Measurements from ENCODE around the gene ORM2. TPM values are rescaled to one million over a fixed set of nuclear protein-coding genes. Genes with fewer than 3 reads are reported as not detected.

Gene ORM2
- polyA plus RNA-seq, 3 donors, result 0.30 to 0.33 TPM; not detected in 1

- H3K4me3 Mint-ChIP-seq, result no peak overlapping the region
- Histone ChIP-seq H2AFZ (ENCODE audit: insufficient read depth, low read depth, low read length, poor library complexity, severe bottlenecking) (no peak overlapping the region), H3K36me3 (replicated peaks in 1 of 2; ENCODE audit: control insufficient read depth in 1 of 2, insufficient read depth in 2 of 2, low read length in 2 of 2) (no peaks in the 10 kb centered on the region), H3K9ac (ENCODE audit: insufficient read depth, low read length, poor library complexity, severe bottlenecking) (no peak overlapping the region), H4K20me1 (ENCODE audit: insufficient read depth, low read length) (no peaks in the 10 kb centered on the region), H3K4me2 (replicated peaks; ENCODE audit: extremely low read depth, low read length, poor library complexity, severe bottlenecking) (no peak overlapping the region), H3K9me3 (replicated peaks in 1 of 2; ENCODE audit: control insufficient read depth in 1 of 2, insufficient read depth in 1 of 2, low read length in 2 of 2) (no peaks in the 10 kb centered on the region), H3K27me3 (ENCODE audit: control insufficient read depth in 2 of 2, insufficient read depth in 2 of 2, low read length in 2 of 2) (no peaks in the 10 kb centered on the region), H3K4me3 (replicated peaks in 1 of 3; ENCODE audit: low read depth in 2 of 3, low read length in 3 of 3) (no peak overlapping the region), H3K79me2 (ENCODE audit: insufficient read depth, low read length) (no peaks in the 10 kb centered on the region), H3K27ac (ENCODE audit: low read depth in 1 of 2, low read length in 2 of 2) (no peak overlapping the region), H3K4me1 (ENCODE audit: control insufficient read depth in 1 of 2, insufficient read depth in 2 of 2, low read length in 2 of 2) (peaks cover 23 to 25% of the 10 kb centered on the region in 2 donors)
- DNase-seq, result peak in 1 of 3 donors; percentile 2
- peaks cover 0 to 4% (median 2%) of the 10 kb centered on the region in 3 donors for H3K27me3 Mint-ChIP-seq (ENCODE audit: low read depth in 3 of 3)
- peaks cover 0 to 6% (median 0%) of the 10 kb centered on the region in 7 donors for H3K9me3 Mint-ChIP-seq
- no peak for TF ChIP-seq CTCF (IDR thresholded peaks at IDR 0.05)
- H3K36me3 Mint-ChIP-seq, result no peaks in the 10 kb centered on the region
- H3K27ac Mint-ChIP-seq, result no peak overlapping the region
- 88% methylated on average over 5 of the region's 8 CpGs for WGBS (ENCODE audit: insufficient coverage)
- peaks cover 18% of the 10 kb centered on the region for H3K4me1 Mint-ChIP-seq
- intact Hi-C loops (cut with micrococcal nuclease), result no loop called here
These were observed 17.2 kb upstream of the ORM2 start for GRCh38 chr9:114312513-114312875.

- no peak overlapping the region for H3K4me3 Mint-ChIP-seq
- peaks cover 30 to 32% of the 10 kb centered on the region in 2 donors for H3K4me1 ChIP-seq (ENCODE audit: control insufficient read depth in 1 of 2, insufficient read depth in 2 of 2, low read length in 2 of 2)
- peaks cover 0 to 2% (median 1%) of the 10 kb centered on the region in 3 donors for H3K27me3 Mint-ChIP-seq (ENCODE audit: low read depth in 3 of 3)
- H3K9me3 Mint-ChIP-seq, result peaks cover 0 to 6% (median 0%) of the 10 kb centered on the region in 7 donors
- no peak for DNase-seq
- 100% methylated on average over 4 of the region's 8 CpGs for WGBS (ENCODE audit: insufficient coverage)
- H3K4me2 ChIP-seq (replicated peaks; ENCODE audit: extremely low read depth, low read length, poor library complexity, severe bottlenecking), result no peak overlapping the region
- H3K27ac ChIP-seq (ENCODE audit: low read depth in 1 of 2, low read length in 2 of 2), result no peak overlapping the region
- H3K36me3 ChIP-seq (replicated peaks in 1 of 2; ENCODE audit: control insufficient read depth in 1 of 2, insufficient read depth in 2 of 2, low read length in 2 of 2), result no peaks in the 10 kb centered on the region
- intact Hi-C loops (cut with micrococcal nuclease), result no loop called here
- no peaks in the 10 kb centered on the region for H3K27me3 ChIP-seq (ENCODE audit: control insufficient read depth in 2 of 2, insufficient read depth in 2 of 2, low read length in 2 of 2)
- H3K9me3 ChIP-seq (replicated peaks in 1 of 2; ENCODE audit: control insufficient read depth in 1 of 2, insufficient read depth in 1 of 2, low read length in 2 of 2), result no peaks in the 10 kb centered on the region
- no peaks in the 10 kb centered on the region for H3K79me2 ChIP-seq (ENCODE audit: insufficient read depth, low read length)
- H3K4me1 Mint-ChIP-seq, result peaks cover 25% of the 10 kb centered on the region
- H3K36me3 Mint-ChIP-seq, result no peaks in the 10 kb centered on the region
- H3K27ac Mint-ChIP-seq, result no peak overlapping the region
- no peak for TF ChIP-seq CTCF (IDR thresholded peaks at IDR 0.05)
- H3K9ac ChIP-seq (ENCODE audit: insufficient read depth, low read length, poor library complexity, severe bottlenecking), result no peak overlapping the region
- no peak overlapping the region for H3K4me3 ChIP-seq (replicated peaks in 1 of 3; ENCODE audit: low read depth in 2 of 3, low read length in 3 of 3)
- H2AFZ ChIP-seq (ENCODE audit: insufficient read depth, low read depth, low read length, poor library complexity, severe bottlenecking), result no peak overlapping the region
- no peaks in the 10 kb centered on the region for H4K20me1 ChIP-seq (ENCODE audit: insufficient read depth, low read length)
These were observed 16.5 kb upstream of the ORM2 start for GRCh38 chr9:114313186-114313585.

Measured in CD14-positive monocyte (primary cell).